Ectodermal cell (in vitro differentiated cells): ENCODE data around the gene ZNF682.
"Not testable (repeated sequence)": the region's sequence is repeated elsewhere in the genome, so short reads cannot be mapped to it uniquely, and the experiment has no call there.

Experiments used
- H3K27ac ChIP-seq: 2 replicates; pipeline ENCODE4 v1.7.0; 2013; ENCODE audit warnings: mild to moderate bottlenecking, low read depth, low read length; ENCODE audit not compliant: insufficient read depth, poor library complexity, severe bottlenecking
- H3K27me3 ChIP-seq: 2 replicates; pipeline ENCODE4 v1.7.0; 2013; ENCODE audit warnings: mild to moderate bottlenecking, low read length; ENCODE audit not compliant: insufficient read depth, control insufficient read depth, poor library complexity, severe bottlenecking
- H3K36me3 ChIP-seq: one replicate; pipeline ENCODE4 v1.7.0; 2013; ENCODE audit warnings: low read length; ENCODE audit not compliant: control insufficient read depth, insufficient read depth
- H3K4me1 ChIP-seq: one replicate; pipeline ENCODE4 v1.7.0; 2013; ENCODE audit warnings: low read length; ENCODE audit not compliant: control insufficient read depth, insufficient read depth
- H3K4me3 ChIP-seq: 2 replicates; pipeline ENCODE4 v1.7.0; 2013; ENCODE audit warnings: low read depth, low read length, control low read depth; ENCODE audit not compliant: insufficient read depth
- H3K9me3 ChIP-seq: 2 replicates; pipeline ENCODE4 v1.7.0; 2013; ENCODE audit warnings: mild to moderate bottlenecking, low read length, moderate library complexity; ENCODE audit not compliant: control insufficient read depth
- WGBS, 2 experiments: methylation state at CpG; one replicate each; pipeline ENCODE4 v1.1.7; 2013; ENCODE audit warnings: missing lambda C conversion rate in 2 of 2; 5-methylcytosine and 5-hydroxymethylcytosine counted together

The ZNF682 gene

GRCh38 chr19:20067943-20068342 lies 28.6 kb upstream of the ZNF682 start:
- Histone ChIP-seq H3K27ac (no peak overlapping the region), H3K4me3 (no peak overlapping the region), H3K27me3 (no peaks in the 10 kb centered on the region), H3K9me3 (no peaks in the 10 kb centered on the region), H3K36me3 (no peaks in the 10 kb centered on the region), H3K4me1 (peaks cover 3% of the 10 kb centered on the region)
- 50 to 54% methylated on average over 9 of the region's 9 CpGs for WGBS, 2 experiments

GRCh38 chr19:20066861-20067260 lies 27.6 kb upstream of the ZNF682 start:
- Histone ChIP-seq H3K27me3 (no peaks in the 10 kb centered on the region), H3K4me3 (no peak overlapping the region), H3K9me3 (no peaks in the 10 kb centered on the region), H3K4me1 (peaks cover 3% of the 10 kb centered on the region), H3K27ac (no peak overlapping the region), H3K36me3 (no peaks in the 10 kb centered on the region)
- 86 to 94% methylated on average over 3 of the region's 3 CpGs for WGBS, 2 experiments

- Histone ChIP-seq H3K36me3 (no peaks in the 10 kb centered on the region), H3K27me3 (no peaks in the 10 kb centered on the region), H3K27ac (no peak overlapping the region), H3K9me3 (no peaks in the 10 kb centered on the region), H3K4me3 (no peak overlapping the region), H3K4me1 (no peaks in the 10 kb centered on the region)
- 88 to 100% methylated on average over 1 of the region's 1 CpG for WGBS, 2 experiments
Measured at GRCh38 chr19:20060282-20060681, 21.0 kb upstream of the ZNF682 start.

GRCh38 chr19:20058738-20059137 lies 19.4 kb upstream of the ZNF682 start:
- H3K4me3 ChIP-seq, H3K9me3 ChIP-seq, H3K4me1 ChIP-seq, H3K27me3 ChIP-seq, H3K27ac ChIP-seq, H3K36me3 ChIP-seq: not testable (repeated sequence)

GRCh38 chr19:20051841-20052768 lies 12.8 kb upstream of the ZNF682 start:
- H3K27me3 ChIP-seq = no peaks in the 10 kb centered on the region
- no peaks in the 10 kb centered on the region for H3K9me3 ChIP-seq
- WGBS, 2 experiments = 2% methylated on average over 43 of the region's 43 CpGs
- H3K4me3 ChIP-seq = peak overlapping the region; percentile 65
- H3K27ac ChIP-seq = peak overlapping the region; percentile 70
- no peaks in the 10 kb centered on the region for H3K36me3 ChIP-seq
- no peaks in the 10 kb centered on the region for H3K4me1 ChIP-seq

- not testable (repeated sequence) for H3K4me1 ChIP-seq, H3K27me3 ChIP-seq, H3K27ac ChIP-seq, H3K4me3 ChIP-seq, H3K9me3 ChIP-seq, H3K36me3 ChIP-seq
- WGBS, 2 experiments = 91 to 94% methylated on average over 5 of the region's 5 CpGs
Measured at GRCh38 chr19:20045742-20046141, 6.4 kb upstream of the ZNF682 start.

GRCh38 chr19:20044663-20045062 lies 5.4 kb upstream of the ZNF682 start:
- H3K27me3 ChIP-seq = no peaks in the 10 kb centered on the region

GRCh38 chr19:20038358-20039202 lies 725 bp downstream of the ZNF682 start:
- peak overlapping the region; percentile 74 for H3K4me3 ChIP-seq
- peaks cover 5% of the 10 kb centered on the region for H3K4me1 ChIP-seq
- peak overlapping the region; percentile 100 for H3K27ac ChIP-seq
- no peaks in the 10 kb centered on the region for H3K36me3 ChIP-seq
- no peaks in the 10 kb centered on the region for H3K27me3 ChIP-seq
- WGBS, 2 experiments = 2 to 3% methylated on average over 26 of the region's 26 CpGs
- H3K9me3 ChIP-seq = no peaks in the 10 kb centered on the region

More at GRCh38 chr19:20044663-20045062, 5.4 kb upstream of the ZNF682 start:
- Histone ChIP-seq H3K27ac (no peak overlapping the region), H3K4me3 (no peak overlapping the region), H3K36me3 (no peaks in the 10 kb centered on the region), H3K9me3 (no peaks in the 10 kb centered on the region), H3K4me1 (no peaks in the 10 kb centered on the region)
- 93 to 97% methylated on average over 3 of the region's 3 CpGs for WGBS, 2 experiments

- Histone ChIP-seq H3K9me3 (no peaks in the 10 kb centered on the region), H3K36me3 (peaks cover 4% of the 10 kb centered on the region), H3K4me1 (peaks cover 5% of the 10 kb centered on the region), H3K27ac (no peak overlapping the region), H3K27me3 (no peaks in the 10 kb centered on the region), H3K4me3 (no peak overlapping the region)
- WGBS, 2 experiments = 93% methylated on average over 5 of the region's 5 CpGs
Measured at GRCh38 chr19:20035935-20036334, 3.4 kb downstream of the ZNF682 start.

- Histone ChIP-seq H3K36me3 (peaks cover 26% of the 10 kb centered on the region), H3K27me3 (no peaks in the 10 kb centered on the region), H3K4me3 (no peak overlapping the region), H3K9me3 (no peaks in the 10 kb centered on the region), H3K4me1 (no peaks in the 10 kb centered on the region), H3K27ac (no peak overlapping the region)
- WGBS, 2 experiments = 96 to 98% methylated on average over 6 of the region's 6 CpGs
Measured at GRCh38 chr19:20028611-20029010, 10.7 kb downstream of the ZNF682 start.
